ENCODE measurements around the gene PALD1.

PALD1 gene

DNA sequence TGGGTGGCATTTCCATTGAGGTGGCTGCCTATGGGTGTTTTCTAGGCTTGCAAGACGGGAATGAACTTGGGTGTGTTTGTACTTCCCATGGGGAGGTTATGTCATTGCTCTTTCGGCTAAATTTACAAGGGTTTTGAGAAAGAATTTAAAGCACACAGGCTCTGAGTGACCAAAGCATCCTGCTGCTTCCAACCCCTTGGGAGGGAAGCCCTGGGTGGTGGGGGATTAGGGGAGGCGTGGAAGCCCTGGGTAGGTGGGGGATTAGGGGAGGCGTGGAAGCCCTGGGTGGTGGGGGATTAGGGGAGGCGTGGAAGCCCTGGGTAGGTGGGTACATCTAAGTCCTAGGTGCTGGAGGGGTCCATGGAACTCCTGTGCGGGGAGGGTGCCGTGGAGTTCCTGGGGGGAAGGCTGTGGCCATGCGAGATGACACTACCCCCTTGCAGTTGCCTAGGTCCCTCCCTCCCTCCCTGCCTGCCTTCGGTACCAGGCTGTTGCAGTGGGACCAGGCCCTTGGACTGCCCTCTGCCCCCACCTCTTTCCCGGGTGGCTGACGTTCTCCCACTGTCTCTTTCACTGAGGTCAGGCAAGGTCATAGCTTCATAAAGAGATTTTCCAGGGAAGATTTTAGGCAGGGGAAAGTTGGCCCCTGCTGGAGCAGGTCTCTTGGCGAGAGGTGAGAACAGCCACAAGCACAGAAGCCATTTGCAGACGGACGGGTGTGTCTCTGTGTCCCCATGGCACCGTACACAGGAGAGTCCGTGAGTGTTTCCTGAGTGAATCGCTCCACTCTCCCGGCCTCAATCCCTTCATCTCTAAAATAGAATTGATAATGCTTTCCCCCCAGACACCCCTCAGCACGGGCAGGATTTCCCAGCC lies 104.5 kb downstream of the PALD1 start:
- H3K27me3 ChIP-seq (ENCODE audit: insufficient read depth, low read length): no peaks in the 10 kb centered on the region
- H3K9ac ChIP-seq (ENCODE audit: low read depth, low read length): no peak overlapping the region

GRCh38 chr10:70583669-70584037 lies 105.1 kb downstream of the PALD1 start:
- Histone ChIP-seq H3K27me3 (ENCODE audit: insufficient read depth, low read length) (no peaks in the 10 kb centered on the region), H3K36me3 (ENCODE audit: insufficient read depth, low read length) (no peaks in the 10 kb centered on the region), H3K4me1 (ENCODE audit: insufficient read depth, low read length) (peaks cover 14% of the 10 kb centered on the region), H3K9ac (ENCODE audit: low read depth, low read length) (no peak overlapping the region), H3K27ac (ENCODE audit: low read depth, low read length) (no peak overlapping the region), H3K9me3 (ENCODE audit: insufficient read depth, low read depth, low read length) (no peaks in the 10 kb centered on the region), H3K4me3 (ENCODE audit: low read length) (no peak overlapping the region)
- WGBS: 91% methylated on average over 2 of the region's 2 CpGs

More for the DNA sequence above, 104.5 kb downstream of the PALD1 start:
- Histone ChIP-seq H3K9me3 (ENCODE audit: insufficient read depth, low read depth, low read length) (no peaks in the 10 kb centered on the region), H3K27ac (ENCODE audit: low read depth, low read length) (no peak overlapping the region), H3K4me1 (ENCODE audit: insufficient read depth, low read length) (peaks cover 14% of the 10 kb centered on the region), H3K4me3 (ENCODE audit: low read length) (no peak overlapping the region), H3K36me3 (ENCODE audit: insufficient read depth, low read length) (no peaks in the 10 kb centered on the region)
- WGBS: 85% methylated on average over 18 of the region's 19 CpGs

DNA sequence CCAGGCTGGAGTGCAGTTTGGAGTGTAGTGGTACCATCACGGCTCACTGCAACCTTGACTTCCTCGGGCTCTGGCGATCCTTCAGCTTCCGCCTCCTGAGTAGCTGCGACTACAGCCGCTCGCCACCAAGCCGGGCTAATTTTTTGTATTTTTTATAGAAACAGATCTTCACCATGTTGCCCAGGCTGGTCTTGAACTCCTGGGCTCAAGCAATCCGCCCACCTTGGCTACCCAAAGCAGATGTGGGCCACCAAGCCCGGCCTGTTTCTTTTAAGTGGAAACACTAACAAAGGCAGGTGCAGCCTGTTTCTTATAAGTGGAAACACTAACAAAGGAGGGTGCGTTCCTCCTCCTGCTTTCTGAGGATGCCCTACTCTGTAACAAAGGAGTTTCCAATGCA lies 105.8 kb downstream of the PALD1 start:
- H3K27ac ChIP-seq (ENCODE audit: low read depth, low read length): no peak overlapping the region
- no peaks in the 10 kb centered on the region for H3K36me3 ChIP-seq (ENCODE audit: insufficient read depth, low read length)
- 85% methylated on average over 11 of the region's 11 CpGs for WGBS
- no peaks in the 10 kb centered on the region for H3K9me3 ChIP-seq (ENCODE audit: insufficient read depth, low read depth, low read length)
- H3K27me3 ChIP-seq (ENCODE audit: insufficient read depth, low read length): no peaks in the 10 kb centered on the region
- no peak overlapping the region for H3K4me3 ChIP-seq (ENCODE audit: low read length)
- H3K9ac ChIP-seq (ENCODE audit: low read depth, low read length): no peak overlapping the region
- peaks cover 14% of the 10 kb centered on the region for H3K4me1 ChIP-seq (ENCODE audit: insufficient read depth, low read length)

- H3K4me1 ChIP-seq (ENCODE audit: insufficient read depth, low read length): peaks cover 14% of the 10 kb centered on the region
- H3K4me3 ChIP-seq (ENCODE audit: low read length): no peak overlapping the region
- H3K27ac ChIP-seq (ENCODE audit: low read depth, low read length): no peak overlapping the region
- 31% methylated on average over 7 of the region's 7 CpGs for WGBS
- H3K27me3 ChIP-seq (ENCODE audit: insufficient read depth, low read length): no peaks in the 10 kb centered on the region
- no peaks in the 10 kb centered on the region for H3K9me3 ChIP-seq (ENCODE audit: insufficient read depth, low read depth, low read length)
- no peaks in the 10 kb centered on the region for H3K36me3 ChIP-seq (ENCODE audit: insufficient read depth, low read length)
- no peak overlapping the region for H3K9ac ChIP-seq (ENCODE audit: low read depth, low read length)
These were observed 106.5 kb downstream of the PALD1 start for GRCh38 chr10:70584909-70585544.

- Histone ChIP-seq H3K9ac (ENCODE audit: low read depth, low read length) (no peak overlapping the region), H3K36me3 (ENCODE audit: insufficient read depth, low read length) (no peaks in the 10 kb centered on the region), H3K9me3 (ENCODE audit: insufficient read depth, low read depth, low read length) (no peaks in the 10 kb centered on the region), H3K27me3 (ENCODE audit: insufficient read depth, low read length) (no peaks in the 10 kb centered on the region), H3K27ac (ENCODE audit: low read depth, low read length) (no peak overlapping the region), H3K4me1 (ENCODE audit: insufficient read depth, low read length) (peaks cover 14% of the 10 kb centered on the region), H3K4me3 (ENCODE audit: low read length) (no peak overlapping the region)
- WGBS: 84% methylated on average over 8 of the region's 8 CpGs
These were observed 107.1 kb downstream of the PALD1 start for GRCh38 chr10:70585578-70586169.

DNA sequence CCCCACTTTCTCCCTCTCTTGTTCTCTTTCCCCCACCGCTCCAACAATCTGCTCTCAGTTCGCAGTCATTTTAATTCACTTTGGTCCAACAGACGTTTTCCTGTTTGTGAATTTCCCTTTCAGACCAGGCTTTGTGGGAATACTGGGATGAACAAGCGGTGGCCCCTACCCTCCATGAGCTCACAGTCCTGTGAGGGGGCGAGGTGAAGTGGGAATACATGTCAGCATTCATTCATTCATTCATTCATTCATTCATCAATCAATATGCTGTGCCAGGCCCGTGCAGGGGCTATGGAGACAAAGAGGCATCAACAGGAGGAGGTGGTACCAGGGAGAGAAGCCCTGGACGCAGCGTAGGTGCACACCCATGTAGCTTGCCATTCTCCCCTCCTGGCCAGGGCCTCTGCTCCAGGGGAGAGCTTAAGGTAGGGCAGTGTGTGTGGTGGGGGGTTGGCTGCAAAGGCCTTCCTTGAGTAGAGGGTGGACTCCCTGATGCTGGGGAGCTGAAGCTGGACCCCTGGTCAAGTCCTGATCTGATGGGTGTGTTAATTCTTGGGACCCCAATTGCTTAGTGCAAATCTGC lies 107.9 kb downstream of the PALD1 start:
- 90% methylated on average over 8 of the region's 8 CpGs for WGBS
- H3K36me3 ChIP-seq (ENCODE audit: insufficient read depth, low read length): no peaks in the 10 kb centered on the region
- H3K27ac ChIP-seq (ENCODE audit: low read depth, low read length): no peak overlapping the region
- no peak overlapping the region for H3K9ac ChIP-seq (ENCODE audit: low read depth, low read length)
- peaks cover 14% of the 10 kb centered on the region for H3K4me1 ChIP-seq (ENCODE audit: insufficient read depth, low read length)
- no peak overlapping the region for H3K4me3 ChIP-seq (ENCODE audit: low read length)
- no peaks in the 10 kb centered on the region for H3K27me3 ChIP-seq (ENCODE audit: insufficient read depth, low read length)
- no peaks in the 10 kb centered on the region for H3K9me3 ChIP-seq (ENCODE audit: insufficient read depth, low read depth, low read length)

- Histone ChIP-seq H3K9ac (ENCODE audit: low read depth, low read length) (no peak overlapping the region), H3K9me3 (ENCODE audit: insufficient read depth, low read depth, low read length) (no peaks in the 10 kb centered on the region), H3K36me3 (ENCODE audit: insufficient read depth, low read length) (no peaks in the 10 kb centered on the region), H3K4me1 (ENCODE audit: insufficient read depth, low read length) (peaks cover 14% of the 10 kb centered on the region), H3K27ac (ENCODE audit: low read depth, low read length) (no peak overlapping the region), H3K27me3 (ENCODE audit: insufficient read depth, low read length) (no peaks in the 10 kb centered on the region), H3K4me3 (ENCODE audit: low read length) (no peak overlapping the region)
- 92% methylated on average over 8 of the region's 8 CpGs for WGBS
These were observed 108.6 kb downstream of the PALD1 start for GRCh38 chr10:70587045-70587658.

GRCh38 chr10:70588255-70588654 lies 109.7 kb downstream of the PALD1 start:
- Histone ChIP-seq H3K27ac (ENCODE audit: low read depth, low read length) (no peak overlapping the region), H3K27me3 (ENCODE audit: insufficient read depth, low read length) (no peaks in the 10 kb centered on the region), H3K36me3 (ENCODE audit: insufficient read depth, low read length) (no peaks in the 10 kb centered on the region), H3K9ac (ENCODE audit: low read depth, low read length) (no peak overlapping the region), H3K4me3 (ENCODE audit: low read length) (no peak overlapping the region), H3K4me1 (ENCODE audit: insufficient read depth, low read length) (peaks cover 14% of the 10 kb centered on the region), H3K9me3 (ENCODE audit: insufficient read depth, low read depth, low read length) (no peaks in the 10 kb centered on the region)
- WGBS: 78% methylated on average over 6 of the region's 6 CpGs

- no peak overlapping the region for H3K4me3 ChIP-seq (ENCODE audit: low read length)
- 83% methylated on average over 9 of the region's 10 CpGs for WGBS
These were observed 110.4 kb downstream of the PALD1 start for GRCh38 chr10:70588859-70589570.

GRCh38 chr10:70589762-70590654 lies 111.4 kb downstream of the PALD1 start:
- Histone ChIP-seq H3K9me3 (ENCODE audit: insufficient read depth, low read depth, low read length) (no peaks in the 10 kb centered on the region), H3K4me1 (ENCODE audit: insufficient read depth, low read length) (peaks cover 8% of the 10 kb centered on the region), H3K9ac (ENCODE audit: low read depth, low read length) (no peak overlapping the region), H3K27ac (ENCODE audit: low read depth, low read length) (no peak overlapping the region), H3K4me3 (ENCODE audit: low read length) (no peak overlapping the region), H3K36me3 (ENCODE audit: insufficient read depth, low read length) (no peaks in the 10 kb centered on the region), H3K27me3 (ENCODE audit: insufficient read depth, low read length) (no peaks in the 10 kb centered on the region)
- 86% methylated on average over 5 of the region's 5 CpGs for whole genome bisulfite sequencing

More at GRCh38 chr10:70588859-70589570, 110.4 kb downstream of the PALD1 start:
- Histone ChIP-seq H3K9ac (ENCODE audit: low read depth, low read length) (no peak overlapping the region), H3K36me3 (ENCODE audit: insufficient read depth, low read length) (no peaks in the 10 kb centered on the region), H3K9me3 (ENCODE audit: insufficient read depth, low read depth, low read length) (no peaks in the 10 kb centered on the region), H3K27me3 (ENCODE audit: insufficient read depth, low read length) (no peaks in the 10 kb centered on the region), H3K27ac (ENCODE audit: low read depth, low read length) (no peak overlapping the region), H3K4me1 (ENCODE audit: insufficient read depth, low read length) (peaks cover 14% of the 10 kb centered on the region)
